Measurements from ENCODE around the gene SOX5. TPM values are rescaled to one million over a fixed set of nuclear protein-coding genes. Genes with fewer than 3 reads are reported as not detected.

Gene SOX5
- total and polyA plus RNA-seq, 2 donors (not counting 1 experiment from before 2014, with no cell fraction given) = 3.9 to 17.2 TPM

- WGBS (ENCODE audit: insufficient coverage) = no CpG with 5 or more reads among the region's 7 CpGs
- peaks cover 8% of the 10 kb centered on the region for H3K4me1 Mint-ChIP-seq
- ATAC-seq (ENCODE audit: low read depth) (no peak), DNase-seq (no peak)
- intact Hi-C loops (cut with micrococcal nuclease) = no loop called here
- no peaks in the 10 kb centered on the region for H3K79me2 ChIP-seq (ENCODE audit: control insufficient read depth, insufficient read depth, low read length)
- H3K36me3 ChIP-seq (replicated peaks in 1 of 2; ENCODE audit: control extremely low read depth in 1 of 2, control insufficient read depth in 1 of 2, extremely low read depth in 1 of 2, insufficient read depth in 2 of 2, low read length in 1 of 2) = no peaks in the 10 kb centered on the region
- H3K4me1 ChIP-seq (ENCODE audit: control insufficient read depth in 2 of 2, insufficient read depth in 2 of 2, low read length in 2 of 2) = peaks cover 0 to 3% of the 10 kb centered on the region in 2 donors
- H3K27ac ChIP-seq (ENCODE audit: low read length in 2 of 2) = no peak overlapping the region
- H3K27me3 Mint-ChIP-seq = no peaks in the 10 kb centered on the region
- no peaks in the 10 kb centered on the region for H3K9me3 ChIP-seq (ENCODE audit: control extremely low read depth in 1 of 3, control insufficient read depth in 2 of 3, insufficient read depth in 1 of 3, low read length in 2 of 3)
- H2AFZ ChIP-seq (ENCODE audit: insufficient read depth, low read depth, low read length, poor library complexity, severe bottlenecking) = no peak overlapping the region
- no peak overlapping the region for H3K4me3 ChIP-seq (ENCODE audit: control extremely low read depth in 1 of 5, extremely low read depth in 1 of 5, insufficient read depth in 1 of 5, low read depth in 2 of 5, low read length in 4 of 5)
- no peak overlapping the region for H3K4me3 Mint-ChIP-seq
- H3K4me2 ChIP-seq (replicated peaks; ENCODE audit: low read depth, low read length, poor library complexity, severe bottlenecking) = no peak overlapping the region
- TF ChIP-seq, protein P1, sequence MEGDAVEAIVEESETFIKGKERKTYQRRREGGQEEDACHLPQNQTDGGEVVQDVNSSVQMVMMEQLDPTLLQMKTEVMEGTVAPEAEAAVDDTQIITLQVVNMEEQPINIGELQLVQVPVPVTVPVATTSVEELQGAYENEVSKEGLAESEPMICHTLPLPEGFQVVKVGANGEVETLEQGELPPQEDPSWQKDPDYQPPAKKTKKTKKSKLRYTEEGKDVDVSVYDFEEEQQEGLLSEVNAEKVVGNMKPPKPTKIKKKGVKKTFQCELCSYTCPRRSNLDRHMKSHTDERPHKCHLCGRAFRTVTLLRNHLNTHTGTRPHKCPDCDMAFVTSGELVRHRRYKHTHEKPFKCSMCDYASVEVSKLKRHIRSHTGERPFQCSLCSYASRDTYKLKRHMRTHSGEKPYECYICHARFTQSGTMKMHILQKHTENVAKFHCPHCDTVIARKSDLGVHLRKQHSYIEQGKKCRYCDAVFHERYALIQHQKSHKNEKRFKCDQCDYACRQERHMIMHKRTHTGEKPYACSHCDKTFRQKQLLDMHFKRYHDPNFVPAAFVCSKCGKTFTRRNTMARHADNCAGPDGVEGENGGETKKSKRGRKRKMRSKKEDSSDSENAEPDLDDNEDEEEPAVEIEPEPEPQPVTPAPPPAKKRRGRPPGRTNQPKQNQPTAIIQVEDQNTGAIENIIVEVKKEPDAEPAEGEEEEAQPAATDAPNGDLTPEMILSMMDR (IDR thresholded peaks at IDR 0.05) = no peak
- no peak for TF ChIP-seq EZH2 (IDR thresholded peaks at IDR 0.05; ENCODE audit: borderline replicate concordance, insufficient read depth, low read depth, low read length, poor library complexity, severe bottlenecking)
- H3K9ac ChIP-seq (ENCODE audit: low read length) = no peak overlapping the region
- no peaks in the 10 kb centered on the region for H3K27me3 ChIP-seq (replicated peaks in 1 of 4; ENCODE audit: control extremely low read depth in 1 of 4, control insufficient read depth in 3 of 4, insufficient read depth in 4 of 4, low read length in 3 of 4)
- H4K20me1 ChIP-seq (ENCODE audit: control insufficient read depth, insufficient read depth, low read length, poor library complexity, severe bottlenecking) = no peaks in the 10 kb centered on the region
- ChIA-PET POLR2A (no interaction called here), CTCF (no interaction called here)
- H3K27ac Mint-ChIP-seq = no peak overlapping the region
- H3K9me3 Mint-ChIP-seq (ENCODE audit: insufficient read depth) = no peaks in the 10 kb centered on the region
Measured at GRCh38 chr12:23834076-23834475, 115.4 kb downstream of the SOX5 start.

- Histone ChIP-seq H3K36me3 (replicated peaks in 1 of 2; ENCODE audit: control extremely low read depth in 1 of 2, control insufficient read depth in 1 of 2, extremely low read depth in 1 of 2, insufficient read depth in 2 of 2, low read length in 1 of 2) (no peaks in the 10 kb centered on the region), H3K4me3 (ENCODE audit: control extremely low read depth in 1 of 5, extremely low read depth in 1 of 5, insufficient read depth in 1 of 5, low read depth in 2 of 5, low read length in 4 of 5) (no peak overlapping the region), H2AFZ (ENCODE audit: insufficient read depth, low read depth, low read length, poor library complexity, severe bottlenecking) (no peak overlapping the region), H3K4me1 (ENCODE audit: control insufficient read depth in 2 of 2, insufficient read depth in 2 of 2, low read length in 2 of 2) (peaks cover 0 to 3% of the 10 kb centered on the region in 2 donors), H4K20me1 (ENCODE audit: control insufficient read depth, insufficient read depth, low read length, poor library complexity, severe bottlenecking) (no peaks in the 10 kb centered on the region), H3K9ac (ENCODE audit: low read length) (no peak overlapping the region), H3K9me3 (ENCODE audit: control extremely low read depth in 1 of 3, control insufficient read depth in 2 of 3, insufficient read depth in 1 of 3, low read length in 2 of 3) (no peaks in the 10 kb centered on the region), H3K79me2 (ENCODE audit: control insufficient read depth, insufficient read depth, low read length) (no peaks in the 10 kb centered on the region), H3K27ac (ENCODE audit: low read length in 2 of 2) (no peak overlapping the region), H3K4me2 (replicated peaks; ENCODE audit: low read depth, low read length, poor library complexity, severe bottlenecking) (no peak overlapping the region), H3K27me3 (replicated peaks in 1 of 4; ENCODE audit: control extremely low read depth in 1 of 4, control insufficient read depth in 3 of 4, insufficient read depth in 4 of 4, low read length in 3 of 4) (no peaks in the 10 kb centered on the region)
- no peak overlapping the region for H3K27ac Mint-ChIP-seq
- no peaks in the 10 kb centered on the region for H3K27me3 Mint-ChIP-seq
- H3K9me3 Mint-ChIP-seq (ENCODE audit: insufficient read depth) = no peaks in the 10 kb centered on the region
- WGBS (ENCODE audit: insufficient coverage) = no CpG with 5 or more reads among the region's 3 CpGs
- H3K4me1 Mint-ChIP-seq = peaks cover 8% of the 10 kb centered on the region
- no peak for TF ChIP-seq EZH2 (IDR thresholded peaks at IDR 0.05; ENCODE audit: borderline replicate concordance, insufficient read depth, low read depth, low read length, poor library complexity, severe bottlenecking)
- TF ChIP-seq, protein P1 (IDR thresholded peaks at IDR 0.05) = no peak
- CTCF ChIA-PET = no interaction called here
- no peak overlapping the region for H3K4me3 Mint-ChIP-seq
- POLR2A ChIA-PET = no interaction called here
- ATAC-seq (ENCODE audit: low read depth) (no peak), DNase-seq (peak; percentile 24)
- intact Hi-C loops (cut with micrococcal nuclease) = no loop called here
Measured at GRCh38 chr12:23831739-23832138, 117.7 kb downstream of the SOX5 start.

Data from B cell (primary cell).